ENCODE data around the gene RUSF1. TPM values are rescaled to one million over a fixed set of nuclear protein-coding genes. Genes with fewer than 3 reads are reported as not detected.

Gene RUSF1
- total and polyA plus RNA-seq, 4 donors = 45.0 to 102 (median 65.0) TPM

DNA sequence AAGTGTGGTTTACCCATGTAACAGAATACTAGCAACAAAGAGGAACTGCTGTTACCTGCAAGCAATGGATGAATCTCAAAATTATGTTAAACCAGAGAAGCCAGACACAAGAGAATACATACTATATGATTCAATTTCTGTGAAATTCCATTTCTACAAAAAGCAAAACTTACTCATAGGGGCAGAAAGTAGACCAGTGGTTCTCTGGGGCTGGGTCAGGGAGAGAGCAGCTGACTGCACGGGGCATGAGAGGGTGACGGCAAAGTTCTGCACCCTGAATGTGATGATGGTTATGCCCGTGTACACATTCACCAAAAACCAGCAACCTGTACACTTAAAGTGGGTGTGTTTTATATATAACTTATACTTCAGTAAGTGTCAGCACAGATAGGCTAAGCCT, 68.7 kb downstream of the RUSF1 start:
- DNase-seq (ENCODE audit: low read depth in 4 of 6, low spot score in 6 of 6) = no peak
- no peaks in the 10 kb centered on the region for H3K9me3 ChIP-seq (ENCODE audit: control insufficient read depth, insufficient read depth, low read length)
- peaks cover 19% of the 10 kb centered on the region for H3K4me1 ChIP-seq (ENCODE audit: control insufficient read depth, insufficient read depth, low read length)
- H3K4me3 ChIP-seq (ENCODE audit: low read depth, low read length) = no peak overlapping the region
- no CpG with 5 or more reads among the region's 3 CpGs for WGBS (ENCODE audit: insufficient coverage)
- H3K27ac ChIP-seq (ENCODE audit: low read depth, low read length) = no peak overlapping the region
- H3K36me3 ChIP-seq (ENCODE audit: control insufficient read depth, insufficient read depth, low read length) = peaks cover 15% of the 10 kb centered on the region
- no peaks in the 10 kb centered on the region for H3K27me3 ChIP-seq (ENCODE audit: control insufficient read depth, insufficient read depth, low read length)

Other genes with a start within 250 kb of the RUSF1 start
- 10 to 100 TPM in 1 of 2 donors, 1 to 10 TPM in 1; 5.4 to 10.0 TPM for gene ITGAM, start 248.4 kb downstream of the RUSF1 start, total RNA-seq
- 1 to 10 TPM; 4.2 to 5.6 TPM for gene ITGAM, start 248.4 kb downstream of the RUSF1 start, polyA plus RNA-seq (ENCODE audit: insufficient read length in 2 of 2)
- gene ITGAX, start 153.2 kb downstream of the RUSF1 start, total RNA-seq = 1 to 10 TPM; 2.8 to 7.2 TPM
- 1 to 10 TPM; 7.0 to 9.3 TPM for gene ITGAX, start 153.2 kb downstream of the RUSF1 start, polyA plus RNA-seq (ENCODE audit: insufficient read length in 2 of 2)
- under 1 TPM in 1 of 2 donors, not detected in 1; 0.06 TPM for gene ITGAD, start 115.1 kb downstream of the RUSF1 start, total RNA-seq
- under 1 TPM in 1 of 2 donors, not detected in 1; 0.50 TPM for gene ITGAD, start 115.1 kb downstream of the RUSF1 start, polyA plus RNA-seq (ENCODE audit: insufficient read length in 2 of 2)
- gene COX6A2, start 80.0 kb downstream of the RUSF1 start, total RNA-seq = not detected
- gene COX6A2, start 80.0 kb downstream of the RUSF1 start, polyA plus RNA-seq (ENCODE audit: insufficient read length in 2 of 2) = 1 to 10 TPM; 1.0 to 3.2 TPM
- gene ZNF843, start 65.6 kb downstream of the RUSF1 start, total RNA-seq = 1 to 10 TPM; 1.9 TPM
- gene ZNF843, start 65.6 kb downstream of the RUSF1 start, polyA plus RNA-seq (ENCODE audit: insufficient read length in 2 of 2) = 1 to 10 TPM; 6.1 to 8.6 TPM
- 10 to 100 TPM in 1 of 2 donors, 1 to 10 TPM in 1; 8.6 to 10.1 TPM for gene ARMC5, start 48.9 kb downstream of the RUSF1 start, total RNA-seq
- 10 to 100 TPM; 23.9 to 24.7 TPM for gene ARMC5, start 48.9 kb downstream of the RUSF1 start, polyA plus RNA-seq (ENCODE audit: insufficient read length in 2 of 2)
- 10 to 100 TPM in 1 of 2 donors, 1 to 10 TPM in 1; 8.1 to 14.3 TPM for gene TGFB1I1, start 36.2 kb downstream of the RUSF1 start, total RNA-seq
- gene TGFB1I1, start 36.2 kb downstream of the RUSF1 start, polyA plus RNA-seq (ENCODE audit: insufficient read length in 2 of 2) = 10 to 100 TPM; 15.8 to 22.7 TPM
- gene SLC5A2, start 25.3 kb downstream of the RUSF1 start, total RNA-seq = 1 to 10 TPM in 1 of 2 donors, under 1 TPM in 1; 0.40 to 1.3 TPM
- gene SLC5A2, start 25.3 kb downstream of the RUSF1 start, polyA plus RNA-seq (ENCODE audit: insufficient read length in 2 of 2) = 10 to 100 TPM; 11.0 to 13.6 TPM
- gene AHSP, start 19.5 kb upstream of the RUSF1 start, total RNA-seq = 100 to 1,000 TPM in 1 of 2 donors, 10 to 100 TPM in 1; 46.4 to 114 TPM
- 1 to 10 TPM; 4.2 to 5.4 TPM for gene AHSP, start 19.5 kb upstream of the RUSF1 start, polyA plus RNA-seq (ENCODE audit: insufficient read length in 2 of 2)